ENCODE results near the gene ZNF33A. TPM values are rescaled to one million over a fixed set of nuclear protein-coding genes. Genes with fewer than 3 reads are reported as not detected.
"Not testable (repeated sequence)": the region's sequence is repeated elsewhere in the genome, so short reads cannot be mapped to it uniquely, and the experiment has no call there.

Gene ZNF33A
- total and polyA plus RNA-seq, 2 experiments from 2014 or later: 20.3 to 32.6 TPM

DNA sequence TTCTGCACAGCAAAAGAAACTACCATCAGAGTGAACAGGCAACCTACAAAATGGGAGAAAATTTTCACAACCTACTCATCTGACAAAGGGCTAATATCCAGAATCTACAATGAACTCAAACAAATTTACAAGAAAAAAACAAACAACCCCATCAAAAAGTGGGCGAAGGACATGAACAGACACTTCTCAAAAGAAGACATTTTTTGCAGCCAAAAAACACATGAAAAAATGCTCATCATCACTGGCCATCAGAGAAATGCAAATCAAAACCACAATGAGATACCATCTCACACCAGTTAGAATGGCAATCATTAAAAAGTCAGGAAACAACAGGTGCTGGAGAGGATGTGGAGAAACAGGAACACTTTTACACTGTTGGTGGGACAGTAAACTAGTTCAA is 10.0 kb upstream of the ZNF33A start:
- H3K27me3 Mint-ChIP-seq (ENCODE audit: insufficient read depth, low read depth, poor library complexity); ATAC-seq; H3K27ac Mint-ChIP-seq; H3K4me1 ChIP-seq (ENCODE audit: insufficient read depth); H3K27me3 ChIP-seq (ENCODE audit: insufficient read depth); H3K4me1 Mint-ChIP-seq; H3K4me3 Mint-ChIP-seq; H2AFZ ChIP-seq; H3F3A ChIP-seq (replicated peaks; ENCODE audit: low read depth); H3K27ac ChIP-seq (ENCODE audit: low read depth); H3K4me3 ChIP-seq; H3K36me3 Mint-ChIP-seq (ENCODE audit: low read depth); H4K20me1 ChIP-seq (replicated peaks; ENCODE audit: insufficient read depth); H3K4me2 ChIP-seq; H3K79me2 ChIP-seq (replicated peaks; ENCODE audit: insufficient read depth); H3K36me3 ChIP-seq (ENCODE audit: insufficient read depth); DNase-seq (ENCODE audit: low spot score); H3K9me2 ChIP-seq (ENCODE audit: insufficient read depth): not testable (repeated sequence)
- H3K9me3 Mint-ChIP-seq: peaks cover 61% of the 10 kb centered on the region

DNA sequence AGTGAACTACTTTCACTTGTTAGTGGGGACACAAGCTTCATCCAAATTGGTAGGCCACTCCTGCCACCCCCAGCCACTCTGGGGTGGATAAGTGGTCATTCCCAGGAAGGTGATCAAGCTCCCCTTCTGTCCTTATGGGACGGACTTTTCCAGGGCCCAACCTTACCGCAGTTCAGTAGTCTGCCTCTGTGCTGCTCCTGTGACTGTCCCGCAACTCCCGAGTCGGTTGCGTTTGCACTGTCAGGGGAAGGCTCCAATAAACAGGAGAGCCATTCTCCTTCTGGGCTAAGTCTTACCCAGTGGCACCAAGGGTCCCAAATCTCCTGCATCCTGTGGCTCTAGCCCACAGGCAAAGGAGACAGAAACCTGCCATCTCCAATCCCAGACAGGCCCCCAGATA is 7.4 kb upstream of the ZNF33A start:
- Histone ChIP-seq H3K27me3 (ENCODE audit: insufficient read depth) (no peaks in the 10 kb centered on the region), H3K36me3 (ENCODE audit: insufficient read depth) (no peaks in the 10 kb centered on the region), H3K4me3 (no peak overlapping the region), H3F3A (replicated peaks; ENCODE audit: low read depth) (no peaks in the 10 kb centered on the region), H3K79me2 (replicated peaks; ENCODE audit: insufficient read depth) (no peaks in the 10 kb centered on the region), H3K9me2 (ENCODE audit: insufficient read depth) (no peaks in the 10 kb centered on the region), H3K4me1 (ENCODE audit: insufficient read depth) (no peaks in the 10 kb centered on the region), H4K20me1 (replicated peaks; ENCODE audit: insufficient read depth) (no peaks in the 10 kb centered on the region), H2AFZ (no peak overlapping the region), H3K27ac (ENCODE audit: low read depth) (no peak overlapping the region), H3K4me2 (no peak overlapping the region)
- Mint-ChIP-seq H3K9me3 (peaks cover 63% of the 10 kb centered on the region), H3K4me3 (no peak overlapping the region), H3K27me3 (ENCODE audit: insufficient read depth, low read depth, poor library complexity) (peaks cover under 1% of the 10 kb centered on the region), H3K4me1 (no peaks in the 10 kb centered on the region), H3K27ac (no peak overlapping the region), H3K36me3 (ENCODE audit: low read depth) (peaks cover 3% of the 10 kb centered on the region; the same call in 2 of the 3 replicates)
- DNase-seq (ENCODE audit: low spot score): no peak
- ATAC-seq: no peak
- TF ChIP-seq, protein P1, sequence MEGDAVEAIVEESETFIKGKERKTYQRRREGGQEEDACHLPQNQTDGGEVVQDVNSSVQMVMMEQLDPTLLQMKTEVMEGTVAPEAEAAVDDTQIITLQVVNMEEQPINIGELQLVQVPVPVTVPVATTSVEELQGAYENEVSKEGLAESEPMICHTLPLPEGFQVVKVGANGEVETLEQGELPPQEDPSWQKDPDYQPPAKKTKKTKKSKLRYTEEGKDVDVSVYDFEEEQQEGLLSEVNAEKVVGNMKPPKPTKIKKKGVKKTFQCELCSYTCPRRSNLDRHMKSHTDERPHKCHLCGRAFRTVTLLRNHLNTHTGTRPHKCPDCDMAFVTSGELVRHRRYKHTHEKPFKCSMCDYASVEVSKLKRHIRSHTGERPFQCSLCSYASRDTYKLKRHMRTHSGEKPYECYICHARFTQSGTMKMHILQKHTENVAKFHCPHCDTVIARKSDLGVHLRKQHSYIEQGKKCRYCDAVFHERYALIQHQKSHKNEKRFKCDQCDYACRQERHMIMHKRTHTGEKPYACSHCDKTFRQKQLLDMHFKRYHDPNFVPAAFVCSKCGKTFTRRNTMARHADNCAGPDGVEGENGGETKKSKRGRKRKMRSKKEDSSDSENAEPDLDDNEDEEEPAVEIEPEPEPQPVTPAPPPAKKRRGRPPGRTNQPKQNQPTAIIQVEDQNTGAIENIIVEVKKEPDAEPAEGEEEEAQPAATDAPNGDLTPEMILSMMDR (conservative IDR thresholded peaks at IDR 0.05; ENCODE audit: low read depth in 2 of 2): no peak
- TF ChIP-seq NANOG (IDR thresholded peaks at IDR 0.05; ENCODE audit: borderline replicate concordance) (no peak), STAT1 (IDR thresholded peaks at IDR 0.05; ENCODE audit: unreplicated experiment) (no peak), POLR2AphosphoS5 (IDR thresholded peaks at IDR 0.05; ENCODE audit: low read depth) (no peak)
- TF ChIP-seq, protein P2, sequence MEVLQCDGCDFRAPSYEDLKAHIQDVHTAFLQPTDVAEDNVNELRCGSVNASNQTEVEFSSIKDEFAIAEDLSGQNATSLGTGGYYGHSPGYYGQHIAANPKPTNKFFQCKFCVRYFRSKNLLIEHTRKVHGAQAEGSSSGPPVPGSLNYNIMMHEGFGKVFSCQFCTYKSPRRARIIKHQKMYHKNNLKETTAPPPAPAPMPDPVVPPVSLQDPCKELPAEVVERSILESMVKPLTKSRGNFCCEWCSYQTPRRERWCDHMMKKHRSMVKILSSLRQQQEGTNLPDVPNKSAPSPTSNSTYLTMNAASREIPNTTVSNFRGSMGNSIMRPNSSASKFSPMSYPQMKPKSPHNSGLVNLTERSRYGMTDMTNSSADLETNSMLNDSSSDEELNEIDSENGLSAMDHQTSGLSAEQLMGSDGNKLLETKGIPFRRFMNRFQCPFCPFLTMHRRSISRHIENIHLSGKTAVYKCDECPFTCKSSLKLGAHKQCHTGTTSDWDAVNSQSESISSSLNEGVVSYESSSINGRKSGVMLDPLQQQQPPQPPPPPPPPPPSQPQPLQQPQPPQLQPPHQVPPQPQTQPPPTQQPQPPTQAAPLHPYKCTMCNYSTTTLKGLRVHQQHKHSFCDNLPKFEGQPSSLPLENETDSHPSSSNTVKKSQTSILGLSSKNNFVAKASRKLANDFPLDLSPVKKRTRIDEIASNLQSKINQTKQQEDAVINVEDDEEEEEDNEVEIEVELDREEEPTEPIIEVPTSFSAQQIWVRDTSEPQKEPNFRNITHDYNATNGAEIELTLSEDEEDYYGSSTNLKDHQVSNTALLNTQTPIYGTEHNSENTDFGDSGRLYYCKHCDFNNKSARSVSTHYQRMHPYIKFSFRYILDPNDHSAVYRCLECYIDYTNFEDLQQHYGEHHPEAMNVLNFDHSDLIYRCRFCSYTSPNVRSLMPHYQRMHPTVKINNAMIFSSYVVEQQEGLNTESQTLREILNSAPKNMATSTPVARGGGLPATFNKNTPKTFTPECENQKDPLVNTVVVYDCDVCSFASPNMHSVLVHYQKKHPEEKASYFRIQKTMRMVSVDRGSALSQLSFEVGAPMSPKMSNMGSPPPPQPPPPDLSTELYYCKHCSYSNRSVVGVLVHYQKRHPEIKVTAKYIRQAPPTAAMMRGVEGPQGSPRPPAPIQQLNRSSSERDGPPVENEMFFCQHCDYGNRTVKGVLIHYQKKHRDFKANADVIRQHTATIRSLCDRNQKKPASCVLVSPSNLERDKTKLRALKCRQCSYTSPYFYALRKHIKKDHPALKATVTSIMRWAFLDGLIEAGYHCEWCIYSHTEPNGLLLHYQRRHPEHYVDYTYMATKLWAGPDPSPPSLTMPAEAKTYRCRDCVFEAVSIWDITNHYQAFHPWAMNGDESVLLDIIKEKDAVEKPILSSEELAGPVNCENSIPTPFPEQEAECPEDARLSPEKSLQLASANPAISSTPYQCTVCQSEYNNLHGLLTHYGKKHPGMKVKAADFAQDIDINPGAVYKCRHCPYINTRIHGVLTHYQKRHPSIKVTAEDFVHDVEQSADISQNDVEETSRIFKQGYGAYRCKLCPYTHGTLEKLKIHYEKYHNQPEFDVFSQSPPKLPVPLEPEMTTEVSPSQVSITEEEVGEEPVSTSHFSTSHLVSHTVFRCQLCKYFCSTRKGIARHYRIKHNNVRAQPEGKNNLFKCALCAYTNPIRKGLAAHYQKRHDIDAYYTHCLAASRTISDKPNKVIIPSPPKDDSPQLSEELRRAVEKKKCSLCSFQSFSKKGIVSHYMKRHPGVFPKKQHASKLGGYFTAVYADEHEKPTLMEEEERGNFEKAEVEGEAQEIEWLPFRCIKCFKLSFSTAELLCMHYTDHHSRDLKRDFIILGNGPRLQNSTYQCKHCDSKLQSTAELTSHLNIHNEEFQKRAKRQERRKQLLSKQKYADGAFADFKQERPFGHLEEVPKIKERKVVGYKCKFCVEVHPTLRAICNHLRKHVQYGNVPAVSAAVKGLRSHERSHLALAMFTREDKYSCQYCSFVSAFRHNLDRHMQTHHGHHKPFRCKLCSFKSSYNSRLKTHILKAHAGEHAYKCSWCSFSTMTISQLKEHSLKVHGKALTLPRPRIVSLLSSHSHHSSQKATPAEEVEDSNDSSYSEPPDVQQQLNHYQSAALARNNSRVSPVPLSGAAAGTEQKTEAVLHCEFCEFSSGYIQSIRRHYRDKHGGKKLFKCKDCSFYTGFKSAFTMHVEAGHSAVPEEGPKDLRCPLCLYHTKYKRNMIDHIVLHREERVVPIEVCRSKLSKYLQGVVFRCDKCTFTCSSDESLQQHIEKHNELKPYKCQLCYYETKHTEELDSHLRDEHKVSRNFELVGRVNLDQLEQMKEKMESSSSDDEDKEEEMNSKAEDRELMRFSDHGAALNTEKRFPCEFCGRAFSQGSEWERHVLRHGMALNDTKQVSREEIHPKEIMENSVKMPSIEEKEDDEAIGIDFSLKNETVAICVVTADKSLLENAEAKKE (CRISPR knock-in tag; IDR thresholded peaks at IDR 0.05): no peak
